ENCODE measurements around the gene BTBD16.

GRCh38 chr10:122271076-122271475 is at the start of gene BTBD16:
- no peak for TF ChIP-seq POLR2A (IDR thresholded peaks at IDR 0.05)
- no peak for TF ChIP-seq CTCF (IDR thresholded peaks at IDR 0.05)

Data from testis (tissue), 2 donors.